BJ (cell line): ENCODE data around the gene CAMKMT. TPM values are rescaled to one million over a fixed set of nuclear protein-coding genes. Genes with fewer than 3 reads are reported as not detected.

Experiments used
- CTCF ChIA-PET: fragments of 350-600 bp; formaldehyde crosslinking; extraction: SDS; loops from one replicate; lab custom pipeline; 2021; ENCODE audit warnings: antibody characterized with exemption, inconsistent platforms; lab: Yijun Ruan, JAX
- POLR2A ChIA-PET: fragments of 300-600 bp; sonication (Branson Sonifier 250); formaldehyde crosslinking; extraction: SDS; loops from one replicate; lab custom pipeline; 2021; ENCODE audit warnings: antibody characterized with exemption; lab: Charles Lee
- DNase-seq: peaks from one replicate; pipeline ENCODE4 v3.0.0-alpha.2; 2011; ENCODE audit warnings: low read depth
- H3K27me3 ChIP-seq: 2 replicates; pipeline ENCODE4 v1.6.0; 2011; ENCODE audit warnings: low read length; ENCODE audit not compliant: control insufficient read depth, insufficient read depth
- H3K36me3 ChIP-seq: 2 replicates; pipeline ENCODE4 v1.5.1; 2011; ENCODE audit warnings: low read length; ENCODE audit not compliant: control insufficient read depth, insufficient read depth
- H3K4me3 ChIP-seq: 2 replicates; pipeline ENCODE4 v1.5.1; 2011; ENCODE audit warnings: low read depth, mild to moderate bottlenecking, control low read depth, low read length
- polyA plus RNA-seq: library from polyadenylated mRNA; depleted of rRNA; stranded (reverse); fragments of >200 nt; gene quantifications from 2 replicates; pipeline ENCODE4 v1.2.3, GENCODE V29; 2011
- TF ChIP-seq, protein P1 (sequence below): IDR thresholded peaks from 2 replicates; pipeline ENCODE4 v1.5.1; 2011; ENCODE audit warnings: low read depth, mild to moderate bottlenecking, control low read depth, inconsistent platforms, low read length, moderate library complexity; ENCODE audit not compliant: insufficient read depth

The CAMKMT gene
- polyA plus RNA-seq, 1 experiment = 2.0 TPM

DNA sequence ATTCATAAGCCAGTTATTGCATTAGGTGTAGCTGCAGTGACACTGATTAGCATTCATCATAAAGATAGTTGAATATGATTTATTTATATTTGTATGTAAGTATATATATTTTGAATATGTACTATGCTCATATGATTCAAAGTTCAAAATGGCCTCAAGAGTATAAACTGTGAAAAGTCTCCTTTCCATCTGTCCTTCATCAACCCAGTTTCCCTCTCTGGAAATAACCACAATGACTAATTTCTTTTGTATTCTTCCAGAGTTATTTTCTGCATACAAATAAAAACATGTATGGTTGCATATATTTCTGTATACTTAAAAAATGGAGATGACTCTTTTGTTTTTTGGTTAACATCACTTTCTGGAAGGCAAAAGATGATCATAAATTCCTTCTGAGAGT lies 95.2 kb downstream of the CAMKMT start:
- no peak overlapping the region for H3K4me3 ChIP-seq
- no peak for DNase-seq
- ChIA-PET POLR2A (no interaction called here), CTCF (interaction anchor here (2.0 kb wide), 1 partner anchor 23 kb away, joined by 10 read pairs; no protein-coding TSS in a partner anchor)
- TF ChIP-seq, protein P1, sequence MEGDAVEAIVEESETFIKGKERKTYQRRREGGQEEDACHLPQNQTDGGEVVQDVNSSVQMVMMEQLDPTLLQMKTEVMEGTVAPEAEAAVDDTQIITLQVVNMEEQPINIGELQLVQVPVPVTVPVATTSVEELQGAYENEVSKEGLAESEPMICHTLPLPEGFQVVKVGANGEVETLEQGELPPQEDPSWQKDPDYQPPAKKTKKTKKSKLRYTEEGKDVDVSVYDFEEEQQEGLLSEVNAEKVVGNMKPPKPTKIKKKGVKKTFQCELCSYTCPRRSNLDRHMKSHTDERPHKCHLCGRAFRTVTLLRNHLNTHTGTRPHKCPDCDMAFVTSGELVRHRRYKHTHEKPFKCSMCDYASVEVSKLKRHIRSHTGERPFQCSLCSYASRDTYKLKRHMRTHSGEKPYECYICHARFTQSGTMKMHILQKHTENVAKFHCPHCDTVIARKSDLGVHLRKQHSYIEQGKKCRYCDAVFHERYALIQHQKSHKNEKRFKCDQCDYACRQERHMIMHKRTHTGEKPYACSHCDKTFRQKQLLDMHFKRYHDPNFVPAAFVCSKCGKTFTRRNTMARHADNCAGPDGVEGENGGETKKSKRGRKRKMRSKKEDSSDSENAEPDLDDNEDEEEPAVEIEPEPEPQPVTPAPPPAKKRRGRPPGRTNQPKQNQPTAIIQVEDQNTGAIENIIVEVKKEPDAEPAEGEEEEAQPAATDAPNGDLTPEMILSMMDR = no peak
- no peaks in the 10 kb centered on the region for H3K27me3 ChIP-seq
- no peaks in the 10 kb centered on the region for H3K36me3 ChIP-seq

- TF ChIP-seq, protein P1 = no peak
- Histone ChIP-seq H3K4me3 (no peak overlapping the region), H3K27me3 (no peaks in the 10 kb centered on the region), H3K36me3 (no peaks in the 10 kb centered on the region)
- ChIA-PET CTCF (interaction anchor here (0.7 to 1.7 kb wide), 3 partner anchors 20 to 256 kb away, joined by 3 to 4 read pairs (median 4); no protein-coding TSS in a partner anchor), POLR2A (no interaction called here)
- no peak for DNase-seq
Measured at GRCh38 chr2:44459739-44460138, 98.0 kb downstream of the CAMKMT start.

GRCh38 chr2:44462934-44463849 lies 101.4 kb downstream of the CAMKMT start:
- no peak for DNase-seq
- Histone ChIP-seq H3K4me3 (no peak overlapping the region), H3K27me3 (no peaks in the 10 kb centered on the region), H3K36me3 (no peaks in the 10 kb centered on the region)
- TF ChIP-seq, protein P1 = no peak
- POLR2A ChIA-PET = no interaction called here
- CTCF ChIA-PET = interaction anchor here (1.3 to 2.1 kb wide), 3 partner anchors 16 to 27 kb away, joined by 3 to 13 read pairs (median 3); no protein-coding TSS in a partner anchor

DNA sequence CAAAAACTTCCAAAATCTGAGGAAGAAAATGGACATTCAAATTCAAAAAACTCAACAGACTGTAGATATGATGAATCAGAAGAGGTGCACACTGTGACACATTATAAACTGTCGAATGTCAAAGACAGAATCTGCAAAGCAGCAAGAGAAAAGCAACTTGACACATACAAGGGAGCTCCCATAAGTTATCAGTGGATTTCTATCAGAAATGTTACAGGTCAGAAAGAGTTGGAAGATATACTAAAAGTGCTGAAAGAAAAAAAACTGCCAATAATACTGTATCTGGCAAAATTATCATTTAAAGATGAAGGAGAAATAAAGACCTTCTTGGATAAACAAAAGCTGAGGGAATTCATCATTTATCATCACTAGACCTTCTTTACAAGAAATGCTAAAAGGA lies 102.7 kb downstream of the CAMKMT start:
- TF ChIP-seq, protein P1 = no peak
- CTCF ChIA-PET = interaction anchor here (1.0 to 2.1 kb wide), 4 partner anchors 10 to 26 kb away, joined by 3 to 13 read pairs (median 3); no protein-coding TSS in a partner anchor
- POLR2A ChIA-PET = no interaction called here
- Histone ChIP-seq H3K36me3 (no peaks in the 10 kb centered on the region), H3K4me3 (no peak overlapping the region), H3K27me3 (no peaks in the 10 kb centered on the region)
- DNase-seq = no peak

- Histone ChIP-seq H3K4me3 (no peak overlapping the region), H3K36me3 (no peaks in the 10 kb centered on the region), H3K27me3 (no peaks in the 10 kb centered on the region)
- ChIA-PET POLR2A (no interaction called here), CTCF (interaction anchor here (3.7 kb wide), 1 partner anchor 10 kb away, joined by 29 read pairs; no protein-coding TSS in a partner anchor)
- DNase-seq = no peak
- TF ChIP-seq, protein P1 = no peak
Measured at GRCh38 chr2:44470151-44470550, 108.4 kb downstream of the CAMKMT start.
